Sigmoid colon (tissue), 4 donors: ENCODE measurements around the gene FLG2.

Source experiments
- POLR2AphosphoS5 ChIP-seq, 4 donors: sonication (generic); formaldehyde crosslinking; IDR thresholded peaks; one replicate each; pipeline ENCODE4 v1.6.1; 2017; ENCODE audit warnings: antibody characterized with exemption in 4 of 4
- TF ChIP-seq, protein P1 (sequence below), 4 experiments: fragments of 450-650 bp in 3 of 4; fragments of 200-600 bp in 1 of 4; IDR thresholded peaks; one replicate each; pipeline ENCODE4 v1.5.1; 2016 to 2019; ENCODE audit warnings: antibody characterized with exemption in 4 of 4, mild to moderate bottlenecking in 3 of 4, moderate library complexity in 2 of 4

DNA sequence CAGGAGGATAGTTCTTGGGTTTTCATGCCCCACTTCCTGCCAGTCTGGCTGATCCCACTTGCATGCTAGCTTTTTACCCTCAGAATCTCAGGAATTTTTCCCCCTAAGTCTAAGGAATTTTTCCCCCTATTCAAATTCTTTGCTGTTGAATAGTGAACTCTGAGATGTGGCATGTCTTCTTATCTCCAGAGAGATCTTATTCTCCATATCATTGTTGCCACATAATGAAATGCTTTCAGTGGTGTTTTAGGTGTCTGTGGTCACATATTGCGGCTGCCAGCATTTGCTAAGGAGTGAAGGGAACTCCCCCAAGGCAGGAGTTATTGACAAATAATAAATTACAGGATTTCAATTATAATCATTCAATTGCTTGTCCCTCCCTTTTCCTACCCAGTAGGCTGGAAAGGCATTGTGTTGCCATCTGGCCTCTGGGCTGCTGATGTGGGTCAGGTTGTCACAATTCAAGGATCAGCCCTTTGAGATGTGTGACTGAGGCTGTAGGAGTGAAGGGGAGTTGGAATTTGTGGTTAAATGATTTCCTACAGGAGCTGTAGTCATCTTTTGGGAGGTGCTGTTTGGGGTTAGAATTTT lies 30.9 kb downstream of the FLG2 start:
- TF ChIP-seq, protein P1, sequence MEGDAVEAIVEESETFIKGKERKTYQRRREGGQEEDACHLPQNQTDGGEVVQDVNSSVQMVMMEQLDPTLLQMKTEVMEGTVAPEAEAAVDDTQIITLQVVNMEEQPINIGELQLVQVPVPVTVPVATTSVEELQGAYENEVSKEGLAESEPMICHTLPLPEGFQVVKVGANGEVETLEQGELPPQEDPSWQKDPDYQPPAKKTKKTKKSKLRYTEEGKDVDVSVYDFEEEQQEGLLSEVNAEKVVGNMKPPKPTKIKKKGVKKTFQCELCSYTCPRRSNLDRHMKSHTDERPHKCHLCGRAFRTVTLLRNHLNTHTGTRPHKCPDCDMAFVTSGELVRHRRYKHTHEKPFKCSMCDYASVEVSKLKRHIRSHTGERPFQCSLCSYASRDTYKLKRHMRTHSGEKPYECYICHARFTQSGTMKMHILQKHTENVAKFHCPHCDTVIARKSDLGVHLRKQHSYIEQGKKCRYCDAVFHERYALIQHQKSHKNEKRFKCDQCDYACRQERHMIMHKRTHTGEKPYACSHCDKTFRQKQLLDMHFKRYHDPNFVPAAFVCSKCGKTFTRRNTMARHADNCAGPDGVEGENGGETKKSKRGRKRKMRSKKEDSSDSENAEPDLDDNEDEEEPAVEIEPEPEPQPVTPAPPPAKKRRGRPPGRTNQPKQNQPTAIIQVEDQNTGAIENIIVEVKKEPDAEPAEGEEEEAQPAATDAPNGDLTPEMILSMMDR (IDR thresholded peaks at IDR 0.05), result no peak
- TF ChIP-seq POLR2AphosphoS5 (IDR thresholded peaks at IDR 0.05), result no peak
